ENCODE measurements around the gene COBL. TPM values are rescaled to one million over a fixed set of nuclear protein-coding genes. Genes with fewer than 3 reads are reported as not detected.

The COBL gene
- total RNA-seq, 2 donors from 2014 or later: 27.5 to 28.3 TPM

GRCh38 chr7:51226916-51227535, 89.6 kb downstream of the COBL start:
- H3K27me3 Mint-ChIP-seq (ENCODE audit: insufficient read depth): peaks cover 3% of the 10 kb centered on the region
- 91 to 93% methylated on average over 7 to 10 of the region's 10 CpGs for WGBS, 2 experiments (ENCODE audit: insufficient coverage in 1 of 2, insufficient read length in 1 of 2)
- TF ChIP-seq, protein P1, sequence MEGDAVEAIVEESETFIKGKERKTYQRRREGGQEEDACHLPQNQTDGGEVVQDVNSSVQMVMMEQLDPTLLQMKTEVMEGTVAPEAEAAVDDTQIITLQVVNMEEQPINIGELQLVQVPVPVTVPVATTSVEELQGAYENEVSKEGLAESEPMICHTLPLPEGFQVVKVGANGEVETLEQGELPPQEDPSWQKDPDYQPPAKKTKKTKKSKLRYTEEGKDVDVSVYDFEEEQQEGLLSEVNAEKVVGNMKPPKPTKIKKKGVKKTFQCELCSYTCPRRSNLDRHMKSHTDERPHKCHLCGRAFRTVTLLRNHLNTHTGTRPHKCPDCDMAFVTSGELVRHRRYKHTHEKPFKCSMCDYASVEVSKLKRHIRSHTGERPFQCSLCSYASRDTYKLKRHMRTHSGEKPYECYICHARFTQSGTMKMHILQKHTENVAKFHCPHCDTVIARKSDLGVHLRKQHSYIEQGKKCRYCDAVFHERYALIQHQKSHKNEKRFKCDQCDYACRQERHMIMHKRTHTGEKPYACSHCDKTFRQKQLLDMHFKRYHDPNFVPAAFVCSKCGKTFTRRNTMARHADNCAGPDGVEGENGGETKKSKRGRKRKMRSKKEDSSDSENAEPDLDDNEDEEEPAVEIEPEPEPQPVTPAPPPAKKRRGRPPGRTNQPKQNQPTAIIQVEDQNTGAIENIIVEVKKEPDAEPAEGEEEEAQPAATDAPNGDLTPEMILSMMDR (conservative IDR thresholded peaks at IDR 0.05): no peak
- Histone ChIP-seq H3K9ac (ENCODE audit: extremely low read depth, low read length, poor library complexity, severe bottlenecking) (no peak overlapping the region), H3K27ac (ENCODE audit: low read depth, low read length) (no peak overlapping the region), H3K4me1 (ENCODE audit: control insufficient read depth, insufficient read depth, low read length) (peaks cover 16% of the 10 kb centered on the region), H3K4me3 (ENCODE audit: low read length) (no peak overlapping the region), H3K36me3 (ENCODE audit: control insufficient read depth, insufficient read depth, low read length) (no peaks in the 10 kb centered on the region), H3K27me3 (ENCODE audit: control insufficient read depth, insufficient read depth, low read length, poor library complexity, severe bottlenecking) (no peaks in the 10 kb centered on the region), H3K9me3 (ENCODE audit: control insufficient read depth, low read length) (no peaks in the 10 kb centered on the region)
- DNase-seq: no peak
- H3K36me3 Mint-ChIP-seq (ENCODE audit: low read depth): no peaks in the 10 kb centered on the region
- H3K27ac Mint-ChIP-seq: no peak overlapping the region
- peaks cover 37% of the 10 kb centered on the region for H3K4me1 Mint-ChIP-seq
- no peak overlapping the region for H3K4me3 Mint-ChIP-seq
- H3K9me3 Mint-ChIP-seq: no peaks in the 10 kb centered on the region

GRCh38 chr7:51226063-51226755, 90.4 kb downstream of the COBL start:
- Mint-ChIP-seq H3K4me1 (peaks cover 37% of the 10 kb centered on the region), H3K27ac (no peak overlapping the region)

GRCh38 chr7:51224811-51225595, 91.6 kb downstream of the COBL start:
- no peak overlapping the region for H3K4me3 ChIP-seq (ENCODE audit: low read length)
- Mint-ChIP-seq H3K36me3 (ENCODE audit: low read depth) (no peaks in the 10 kb centered on the region), H3K4me3 (no peak overlapping the region), H3K4me1 (peaks cover 29% of the 10 kb centered on the region), H3K9me3 (no peaks in the 10 kb centered on the region), H3K27ac (no peak overlapping the region), H3K27me3 (ENCODE audit: insufficient read depth) (peaks cover 3% of the 10 kb centered on the region)
- H3K9me3 ChIP-seq (ENCODE audit: control insufficient read depth, low read length): no peaks in the 10 kb centered on the region
- H3K36me3 ChIP-seq (ENCODE audit: control insufficient read depth, insufficient read depth, low read length): no peaks in the 10 kb centered on the region
- DNase-seq: peak; percentile 84
- H3K27me3 ChIP-seq (ENCODE audit: control insufficient read depth, insufficient read depth, low read length, poor library complexity, severe bottlenecking): no peaks in the 10 kb centered on the region
- WGBS, 2 experiments (ENCODE audit: insufficient coverage in 1 of 2, insufficient read length in 1 of 2): 84 to 88% methylated on average over 5 to 17 of the region's 17 CpGs
- TF ChIP-seq, protein P1 (conservative IDR thresholded peaks at IDR 0.05): peak; percentile 78
- no peak overlapping the region for H3K9ac ChIP-seq (ENCODE audit: extremely low read depth, low read length, poor library complexity, severe bottlenecking)
- H3K4me1 ChIP-seq (ENCODE audit: control insufficient read depth, insufficient read depth, low read length): peaks cover 16% of the 10 kb centered on the region
- no peak overlapping the region for H3K27ac ChIP-seq (ENCODE audit: low read depth, low read length)

More at GRCh38 chr7:51226063-51226755, 90.4 kb downstream of the COBL start:
- H3K4me3 Mint-ChIP-seq: no peak overlapping the region
- H3K36me3 Mint-ChIP-seq (ENCODE audit: low read depth): no peaks in the 10 kb centered on the region
- Histone ChIP-seq H3K27ac (ENCODE audit: low read depth, low read length) (no peak overlapping the region), H3K36me3 (ENCODE audit: control insufficient read depth, insufficient read depth, low read length) (no peaks in the 10 kb centered on the region), H3K27me3 (ENCODE audit: control insufficient read depth, insufficient read depth, low read length, poor library complexity, severe bottlenecking) (no peaks in the 10 kb centered on the region), H3K4me1 (ENCODE audit: control insufficient read depth, insufficient read depth, low read length) (peaks cover 16% of the 10 kb centered on the region), H3K9me3 (ENCODE audit: control insufficient read depth, low read length) (no peaks in the 10 kb centered on the region), H3K4me3 (ENCODE audit: low read length) (no peak overlapping the region), H3K9ac (ENCODE audit: extremely low read depth, low read length, poor library complexity, severe bottlenecking) (no peak overlapping the region)
- TF ChIP-seq, protein P1 (conservative IDR thresholded peaks at IDR 0.05): no peak
- peaks cover 3% of the 10 kb centered on the region for H3K27me3 Mint-ChIP-seq (ENCODE audit: insufficient read depth)
- no peaks in the 10 kb centered on the region for H3K9me3 Mint-ChIP-seq
- 80 to 87% methylated on average over 6 to 8 of the region's 8 CpGs for WGBS, 2 experiments (ENCODE audit: insufficient coverage in 1 of 2, insufficient read length in 1 of 2)
- DNase-seq: no peak
